Measurements from ENCODE around the gene CAMSAP3. TPM values are rescaled to one million over a fixed set of nuclear protein-coding genes. Genes with fewer than 3 reads are reported as not detected.
A peak's percentile ranks its signal among the peaks of the same experiment; 100 is the strongest.

CAMSAP3 gene
- total RNA-seq, 4 donors from 2014 or later: 0.15 to 0.16 TPM; not detected in 2

GRCh38 chr19:7549429-7550148, 46.1 kb upstream of the CAMSAP3 start:
- DNase-seq: no peak
- no peak for ATAC-seq
- Histone ChIP-seq H3K27ac (no peak overlapping the region), H3K4me3 (no peak overlapping the region), H3K9me3 (no peaks in the 10 kb centered on the region), H3K4me1 (no peaks in the 10 kb centered on the region), H3K36me3 (peaks cover 0 to 17% of the 10 kb centered on the region in 2 donors), H3K27me3 (no peaks in the 10 kb centered on the region)
- in situ Hi-C loops (cut with MboI; ENCODE audit: low sequenced_read_pairs in 4 of 4) (loop anchor here in 1 of 4 donors (25.0 kb wide), 1 partner anchor 162 kb away; no protein-coding TSS in a partner anchor), intact Hi-C loops (cut with DNase I; ENCODE audit: low total_unique reads) (no loop called here)
- no peak for TF ChIP-seq POLR2A (IDR thresholded peaks at IDR 0.05)
- no peak for TF ChIP-seq CTCF (IDR thresholded peaks at IDR 0.05 in 4 of 5, conservative IDR thresholded peaks at IDR 0.05 in 1 of 5)

- in situ Hi-C loops (cut with MboI; ENCODE audit: low sequenced_read_pairs in 4 of 4): no loop called here
- no peak for TF ChIP-seq CTCF (IDR thresholded peaks at IDR 0.05 in 4 of 5, conservative IDR thresholded peaks at IDR 0.05 in 1 of 5)
- TF ChIP-seq POLR2A (IDR thresholded peaks at IDR 0.05): no peak
- Histone ChIP-seq H3K27me3 (no peaks in the 10 kb centered on the region), H3K9me3 (no peaks in the 10 kb centered on the region), H3K4me1 (no peaks in the 10 kb centered on the region), H3K4me3 (no peak overlapping the region), H3K27ac (peak overlapping the region in 1 of 4 donors; percentile 73), H3K36me3 (peaks cover 0 to 24% of the 10 kb centered on the region in 2 donors)
- DNase-seq: no peak
- ATAC-seq: no peak
- intact Hi-C loops (cut with DNase I; ENCODE audit: low total_unique reads): no loop called here
Measured at GRCh38 chr19:7550169-7550770, 45.4 kb upstream of the CAMSAP3 start.

DNA sequence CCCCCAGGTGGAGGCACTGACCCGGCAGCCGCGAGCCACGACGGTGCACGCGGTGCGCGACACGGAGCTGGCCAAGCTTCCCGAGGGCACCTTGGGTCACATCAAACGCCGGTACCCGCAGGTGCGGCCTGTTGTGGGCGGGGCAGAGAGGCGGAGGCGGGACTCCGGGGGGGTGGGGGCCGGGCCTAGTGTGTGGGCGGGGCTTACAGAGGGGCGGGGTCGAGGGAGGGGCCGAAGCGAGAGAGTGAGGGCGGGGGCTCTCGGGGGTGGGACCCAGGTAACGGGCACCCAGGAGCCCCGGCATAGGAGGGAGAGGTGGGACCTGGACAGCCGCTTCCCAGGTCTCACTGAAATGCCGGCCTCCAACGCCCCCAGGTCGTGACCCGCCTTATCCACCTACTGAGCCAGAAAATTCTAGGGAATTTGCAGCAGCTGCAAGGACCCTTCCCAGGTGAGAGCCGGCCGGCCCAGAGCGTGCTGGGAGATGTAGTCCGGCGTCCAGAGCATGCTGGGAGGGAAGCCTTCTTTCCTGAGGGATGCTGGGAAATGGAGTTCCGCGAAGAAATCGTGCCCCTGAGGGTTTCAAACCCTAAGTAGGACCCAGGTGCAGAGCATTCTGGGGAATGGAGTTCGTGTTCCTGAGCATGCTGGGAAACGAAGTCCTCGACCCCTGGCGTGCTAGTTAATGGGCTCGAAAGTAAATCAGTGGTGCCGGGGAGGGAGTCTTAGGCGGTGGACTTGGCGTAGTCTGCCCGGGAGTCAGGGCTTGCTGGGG, 44.5 kb upstream of the CAMSAP3 start:
- in situ Hi-C loops (cut with MboI; ENCODE audit: low sequenced_read_pairs in 4 of 4) (no loop called here), intact Hi-C loops (cut with DNase I; ENCODE audit: low total_unique reads) (loop anchor here (1.0 kb wide), 1 partner anchor 16 kb away; the partner anchor contains the start of gene PNPLA6)
- Histone ChIP-seq H3K4me1 (no peaks in the 10 kb centered on the region), H3K9me3 (no peaks in the 10 kb centered on the region), H3K4me3 (peak overlapping the region; percentile 38 to 49 (median 39)), H3K36me3 (peaks cover 0 to 28% of the 10 kb centered on the region in 2 donors), H3K27me3 (no peaks in the 10 kb centered on the region), H3K27ac (peak overlapping the region; percentile 41 to 73 (median 51))
- no peak for TF ChIP-seq CTCF (IDR thresholded peaks at IDR 0.05 in 4 of 5, conservative IDR thresholded peaks at IDR 0.05 in 1 of 5)
- TF ChIP-seq POLR2A (IDR thresholded peaks at IDR 0.05): no peak
- ATAC-seq (peak; percentile 100), DNase-seq (peak; percentile 59 to 85)

DNA sequence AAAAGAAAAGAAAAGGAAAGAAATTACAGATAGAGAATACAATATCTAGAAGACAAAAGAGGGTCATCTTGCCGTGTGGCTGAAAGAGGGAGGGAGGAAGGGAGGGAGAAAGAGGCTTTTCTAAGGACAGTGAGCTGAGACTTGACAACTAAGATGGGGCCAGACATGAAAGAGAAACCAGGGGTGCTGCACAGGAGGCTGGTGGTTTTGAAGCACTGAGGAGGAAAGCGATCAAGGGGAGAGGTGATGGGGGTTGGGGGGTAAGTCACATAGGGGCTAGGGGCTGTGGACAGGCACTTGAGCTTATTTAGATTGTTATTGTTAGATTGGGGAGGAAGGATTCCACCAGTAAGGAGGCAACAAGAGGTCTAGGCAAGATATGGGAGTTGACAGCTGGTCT, 42.9 kb upstream of the CAMSAP3 start:
- in situ Hi-C loops (cut with MboI; ENCODE audit: low sequenced_read_pairs in 4 of 4) (no loop called here), intact Hi-C loops (cut with DNase I; ENCODE audit: low total_unique reads) (no loop called here)
- TF ChIP-seq CTCF (IDR thresholded peaks at IDR 0.05 in 4 of 5, conservative IDR thresholded peaks at IDR 0.05 in 1 of 5) (no peak), POLR2A (IDR thresholded peaks at IDR 0.05) (no peak)
- ATAC-seq (no peak), DNase-seq (no peak)
- no peaks in the 10 kb centered on the region for H3K4me1 ChIP-seq
- H3K36me3 ChIP-seq: peaks cover 0 to 44% of the 10 kb centered on the region in 2 donors
- H3K27ac ChIP-seq: no peak overlapping the region
- no peaks in the 10 kb centered on the region for H3K27me3 ChIP-seq
- H3K4me3 ChIP-seq: no peak overlapping the region
- no peaks in the 10 kb centered on the region for H3K9me3 ChIP-seq

Data from gastrocnemius medialis (tissue), 4 donors.